ENCODE results near the gene ENTREP3. TPM values are rescaled to one million over a fixed set of nuclear protein-coding genes. Genes with fewer than 3 reads are reported as not detected.

The ENTREP3 gene
- total RNA-seq, 1 experiment from 2014 or later: 69.9 TPM

DNA sequence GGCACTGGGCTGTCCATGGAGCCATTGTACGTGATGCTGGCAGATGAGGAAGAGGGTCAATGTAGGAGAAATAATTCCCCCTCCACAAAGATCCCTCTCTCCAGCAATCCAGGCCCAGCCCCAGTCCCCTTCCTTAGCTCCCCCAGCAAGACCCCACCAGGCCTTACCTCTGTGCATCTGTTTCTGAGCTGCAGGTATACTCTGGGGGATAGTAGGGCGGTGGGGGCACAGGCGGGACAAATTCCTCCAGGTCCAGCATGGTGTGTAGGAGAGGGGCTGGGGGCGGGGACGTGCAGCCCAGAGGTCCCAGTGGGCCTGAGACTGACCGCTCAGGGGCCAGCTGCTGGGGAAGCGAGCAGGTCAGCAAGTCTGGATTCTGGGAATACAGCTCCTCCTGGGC lies 3.7 kb downstream of the ENTREP3 start:
- DNase-seq (ENCODE audit: low read depth, low spot score): no peak
- H3K36me3 ChIP-seq (ENCODE audit: control insufficient read depth in 1 of 2, insufficient read depth in 2 of 2, low read length in 2 of 2): peaks cover 0 to 2% of the 10 kb centered on the region in 2 experiments; a peak in 3 of 4 replicates
- H3K79me2 ChIP-seq (ENCODE audit: insufficient read depth, low read length): peaks cover 11% of the 10 kb centered on the region; the same call in 1 of the 2 replicates
- BruUV-seq (replicated peaks): no TSS peak
- TF ChIP-seq, protein P1, sequence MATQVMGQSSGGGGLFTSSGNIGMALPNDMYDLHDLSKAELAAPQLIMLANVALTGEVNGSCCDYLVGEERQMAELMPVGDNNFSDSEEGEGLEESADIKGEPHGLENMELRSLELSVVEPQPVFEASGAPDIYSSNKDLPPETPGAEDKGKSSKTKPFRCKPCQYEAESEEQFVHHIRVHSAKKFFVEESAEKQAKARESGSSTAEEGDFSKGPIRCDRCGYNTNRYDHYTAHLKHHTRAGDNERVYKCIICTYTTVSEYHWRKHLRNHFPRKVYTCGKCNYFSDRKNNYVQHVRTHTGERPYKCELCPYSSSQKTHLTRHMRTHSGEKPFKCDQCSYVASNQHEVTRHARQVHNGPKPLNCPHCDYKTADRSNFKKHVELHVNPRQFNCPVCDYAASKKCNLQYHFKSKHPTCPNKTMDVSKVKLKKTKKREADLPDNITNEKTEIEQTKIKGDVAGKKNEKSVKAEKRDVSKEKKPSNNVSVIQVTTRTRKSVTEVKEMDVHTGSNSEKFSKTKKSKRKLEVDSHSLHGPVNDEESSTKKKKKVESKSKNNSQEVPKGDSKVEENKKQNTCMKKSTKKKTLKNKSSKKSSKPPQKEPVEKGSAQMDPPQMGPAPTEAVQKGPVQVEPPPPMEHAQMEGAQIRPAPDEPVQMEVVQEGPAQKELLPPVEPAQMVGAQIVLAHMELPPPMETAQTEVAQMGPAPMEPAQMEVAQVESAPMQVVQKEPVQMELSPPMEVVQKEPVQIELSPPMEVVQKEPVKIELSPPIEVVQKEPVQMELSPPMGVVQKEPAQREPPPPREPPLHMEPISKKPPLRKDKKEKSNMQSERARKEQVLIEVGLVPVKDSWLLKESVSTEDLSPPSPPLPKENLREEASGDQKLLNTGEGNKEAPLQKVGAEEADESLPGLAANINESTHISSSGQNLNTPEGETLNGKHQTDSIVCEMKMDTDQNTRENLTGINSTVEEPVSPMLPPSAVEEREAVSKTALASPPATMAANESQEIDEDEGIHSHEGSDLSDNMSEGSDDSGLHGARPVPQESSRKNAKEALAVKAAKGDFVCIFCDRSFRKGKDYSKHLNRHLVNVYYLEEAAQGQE (IDR thresholded peaks at IDR 0.05; ENCODE audit: low read depth): no peak
- no peak for TF ChIP-seq FOSL1 (IDR thresholded peaks at IDR 0.05; ENCODE audit: low read depth)
- TF ChIP-seq ELF1 (IDR thresholded peaks at IDR 0.05; ENCODE audit: borderline replicate concordance, low read depth): no peak
- TF ChIP-seq, protein P2, sequence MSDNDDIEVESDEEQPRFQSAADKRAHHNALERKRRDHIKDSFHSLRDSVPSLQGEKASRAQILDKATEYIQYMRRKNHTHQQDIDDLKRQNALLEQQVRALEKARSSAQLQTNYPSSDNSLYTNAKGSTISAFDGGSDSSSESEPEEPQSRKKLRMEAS (IDR thresholded peaks at IDR 0.05): no peak
- TF ChIP-seq POLR2A (IDR thresholded peaks at IDR 0.05; ENCODE audit: borderline replicate concordance, extremely low read depth, insufficient read depth, insufficient read length): no peak
- TF ChIP-seq SIN3A (IDR thresholded peaks at IDR 0.05; ENCODE audit: low read depth): no peak
- no peak for TF ChIP-seq CEBPB (IDR thresholded peaks at IDR 0.05; ENCODE audit: low read depth)
- TF ChIP-seq, protein P3, sequence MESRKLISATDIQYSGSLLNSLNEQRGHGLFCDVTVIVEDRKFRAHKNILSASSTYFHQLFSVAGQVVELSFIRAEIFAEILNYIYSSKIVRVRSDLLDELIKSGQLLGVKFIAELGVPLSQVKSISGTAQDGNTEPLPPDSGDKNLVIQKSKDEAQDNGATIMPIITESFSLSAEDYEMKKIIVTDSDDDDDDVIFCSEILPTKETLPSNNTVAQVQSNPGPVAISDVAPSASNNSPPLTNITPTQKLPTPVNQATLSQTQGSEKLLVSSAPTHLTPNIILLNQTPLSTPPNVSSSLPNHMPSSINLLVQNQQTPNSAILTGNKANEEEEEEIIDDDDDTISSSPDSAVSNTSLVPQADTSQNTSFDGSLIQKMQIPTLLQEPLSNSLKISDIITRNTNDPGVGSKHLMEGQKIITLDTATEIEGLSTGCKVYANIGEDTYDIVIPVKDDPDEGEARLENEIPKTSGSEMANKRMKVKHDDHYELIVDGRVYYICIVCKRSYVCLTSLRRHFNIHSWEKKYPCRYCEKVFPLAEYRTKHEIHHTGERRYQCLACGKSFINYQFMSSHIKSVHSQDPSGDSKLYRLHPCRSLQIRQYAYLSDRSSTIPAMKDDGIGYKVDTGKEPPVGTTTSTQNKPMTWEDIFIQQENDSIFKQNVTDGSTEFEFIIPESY (IDR thresholded peaks at IDR 0.05; ENCODE audit: extremely low read depth, insufficient replicate concordance, low read length): no peak
- no peak for TF ChIP-seq ZNF274 (IDR thresholded peaks at IDR 0.05; ENCODE audit: low read depth, low read length)
- TF ChIP-seq RAD21 (IDR thresholded peaks at IDR 0.05; ENCODE audit: low read depth): no peak
- no peak for TF ChIP-seq EGR1 (IDR thresholded peaks at IDR 0.05; ENCODE audit: low read depth)
- no peak for TF ChIP-seq JUND (IDR thresholded peaks at IDR 0.05)
- TF ChIP-seq SP1 (IDR thresholded peaks at IDR 0.05; ENCODE audit: low read depth): no peak
- TF ChIP-seq, protein P4, sequence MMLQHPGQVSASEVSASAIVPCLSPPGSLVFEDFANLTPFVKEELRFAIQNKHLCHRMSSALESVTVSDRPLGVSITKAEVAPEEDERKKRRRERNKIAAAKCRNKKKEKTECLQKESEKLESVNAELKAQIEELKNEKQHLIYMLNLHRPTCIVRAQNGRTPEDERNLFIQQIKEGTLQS (IDR thresholded peaks at IDR 0.05): no peak
- TF ChIP-seq EZH2phosphoT487 (IDR thresholded peaks at IDR 0.05; ENCODE audit: borderline replicate concordance): no peak
- TF ChIP-seq ZFX (IDR thresholded peaks at IDR 0.05): no peak
- no peak for TF ChIP-seq YY1 (IDR thresholded peaks at IDR 0.05; ENCODE audit: extremely low read depth, insufficient replicate concordance, low read depth, low read length)
- H3K4me2 ChIP-seq (ENCODE audit: low read length): no peak overlapping the region
- ChIA-PET CTCF (interaction anchor here (0.8 to 4.1 kb wide), 22 partner anchors 8 to 399 kb away, joined by 3 to 44 read pairs (median 6); partner anchors contain the start of genes CLK2, FDPS, HCN3 and KRTCAP2), RAD21 (ENCODE audit: low non-redundant PET in 1 of 2, low total read pairs in 2 of 2, uncharacterized antibody in 2 of 2, unreplicated experiment in 2 of 2) (interaction anchor here (1.2 to 2.0 kb wide), 2 partner anchors 72 kb away, joined by 4 to 9 read pairs; no protein-coding TSS in a partner anchor), POLR2A (interaction anchor here (0.8 to 1.3 kb wide), 4 partner anchors 11 to 74 kb away, joined by 3 to 5 read pairs (median 3); partner anchors contain the start of genes CLK2 and SCAMP3)
- no peak overlapping the region for H3K4me3 ChIP-seq (replicated peaks in 1 of 2; ENCODE audit: low read depth in 1 of 2, low read length in 2 of 2)
- intact Hi-C loops (cut with micrococcal nuclease): loop anchor here (5.0 kb wide), 1 partner anchor 56 kb away; the partner anchor contains the start of gene FDPS
- no peak for ATAC-seq
- peak overlapping the region; percentile 23; the same call in 1 of the 2 replicates for H3K27ac ChIP-seq (ENCODE audit: low read depth, low read length)
- H3K27me3 ChIP-seq (ENCODE audit: insufficient read depth, low read length): no peaks in the 10 kb centered on the region
- no peaks in the 10 kb centered on the region for H4K20me1 ChIP-seq (ENCODE audit: insufficient read depth)
- H3K9ac ChIP-seq (ENCODE audit: low read length): no peak overlapping the region
- H3K9me3 ChIP-seq (ENCODE audit: control insufficient read depth in 1 of 2, insufficient read depth in 1 of 2, low read depth in 1 of 2, low read length in 2 of 2): no peaks in the 10 kb centered on the region
- H3K4me1 ChIP-seq (ENCODE audit: control insufficient read depth in 1 of 2, insufficient read depth in 2 of 2, low read length in 2 of 2): peaks cover 16 to 35% of the 10 kb centered on the region in 2 experiments; a peak in 3 of 4 replicates
- no peaks in the 10 kb centered on the region for H3K9me2 ChIP-seq (ENCODE audit: insufficient read depth)
- H2AFZ ChIP-seq (ENCODE audit: low read depth, low read length, poor library complexity, severe bottlenecking): no peak overlapping the region

Data from HCT116 (cell line).